OCI-LY7 (cell line): ENCODE measurements around the gene IDH2.
"Not testable (repeated sequence)": the region's sequence is repeated elsewhere in the genome, so short reads cannot be mapped to it uniquely, and the experiment has no call there.

Source experiments
- CTCF ChIP-seq: fragments of 200-600 bp; sonication (generic); conservative IDR thresholded peaks from 2 replicates; pipeline ENCODE4 v1.5.1; 2014; ENCODE audit warnings: mild to moderate bottlenecking, antibody characterized with exemption, low read length, moderate library complexity, mixed read lengths
- EZH2phosphoT487 ChIP-seq: fragments of 200-600 bp; sonication (generic); IDR thresholded peaks from 2 replicates; pipeline ENCODE4 v1.6.1; 2018; ENCODE audit warnings: low read depth, borderline replicate concordance, mild to moderate bottlenecking, mixed run types, antibody characterized with exemption, low read length, moderate library complexity, mixed read lengths

GRCh38 chr15:90139549-90139948 is 37.3 kb upstream of the IDH2 start:
- TF ChIP-seq CTCF, EZH2phosphoT487: not testable (repeated sequence)
